Measurements from ENCODE around the gene USP2.

DNA sequence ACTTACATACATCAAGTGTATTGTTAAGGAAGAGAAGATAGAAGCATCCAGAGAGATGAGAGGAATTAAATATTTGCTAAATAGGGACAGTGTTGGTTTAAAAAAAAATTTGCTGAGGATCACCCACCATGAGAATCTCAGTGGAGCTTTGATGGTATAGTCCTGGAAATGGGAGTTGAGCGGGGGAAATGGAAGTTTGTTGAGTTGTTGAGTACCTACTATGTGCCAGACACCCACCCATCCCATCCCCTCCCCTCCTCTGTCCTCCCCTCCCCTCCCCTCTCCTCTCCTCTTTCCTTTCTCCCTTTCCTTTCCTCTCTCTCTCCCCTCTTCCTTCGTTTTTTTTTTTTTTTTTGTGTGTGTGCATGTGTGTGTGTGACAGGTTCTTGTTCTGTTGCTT, 30.3 kb downstream of the USP2 start:
- TF ChIP-seq, protein P1, sequence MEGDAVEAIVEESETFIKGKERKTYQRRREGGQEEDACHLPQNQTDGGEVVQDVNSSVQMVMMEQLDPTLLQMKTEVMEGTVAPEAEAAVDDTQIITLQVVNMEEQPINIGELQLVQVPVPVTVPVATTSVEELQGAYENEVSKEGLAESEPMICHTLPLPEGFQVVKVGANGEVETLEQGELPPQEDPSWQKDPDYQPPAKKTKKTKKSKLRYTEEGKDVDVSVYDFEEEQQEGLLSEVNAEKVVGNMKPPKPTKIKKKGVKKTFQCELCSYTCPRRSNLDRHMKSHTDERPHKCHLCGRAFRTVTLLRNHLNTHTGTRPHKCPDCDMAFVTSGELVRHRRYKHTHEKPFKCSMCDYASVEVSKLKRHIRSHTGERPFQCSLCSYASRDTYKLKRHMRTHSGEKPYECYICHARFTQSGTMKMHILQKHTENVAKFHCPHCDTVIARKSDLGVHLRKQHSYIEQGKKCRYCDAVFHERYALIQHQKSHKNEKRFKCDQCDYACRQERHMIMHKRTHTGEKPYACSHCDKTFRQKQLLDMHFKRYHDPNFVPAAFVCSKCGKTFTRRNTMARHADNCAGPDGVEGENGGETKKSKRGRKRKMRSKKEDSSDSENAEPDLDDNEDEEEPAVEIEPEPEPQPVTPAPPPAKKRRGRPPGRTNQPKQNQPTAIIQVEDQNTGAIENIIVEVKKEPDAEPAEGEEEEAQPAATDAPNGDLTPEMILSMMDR (IDR thresholded peaks at IDR 0.05): no peak
- TF ChIP-seq POLR2A (IDR thresholded peaks at IDR 0.05): no peak
